GM12892 (cell line): ENCODE measurements around the gene SOD1.

Source experiments
- POLR2A ChIP-seq: IDR thresholded peaks from 2 replicates; pipeline ENCODE4 v1.6.1; 2011; ENCODE audit warnings: low read depth, low read length, control low read depth
- POLR2AphosphoS5 ChIP-seq: IDR thresholded peaks from 2 replicates; pipeline ENCODE4 v1.6.1; 2011; ENCODE audit warnings: low read depth, low read length, control low read depth

GRCh38 chr21:31706562-31706961 is 47.1 kb downstream of the SOD1 start:
- no peak for TF ChIP-seq POLR2A
- no peak for TF ChIP-seq POLR2AphosphoS5
